Fibroblast of villous mesenchyme (primary cell): Measurements from ENCODE around the gene LSM4. TPM values are rescaled to one million over a fixed set of nuclear protein-coding genes. Genes with fewer than 3 reads are reported as not detected.
"Not testable (repeated sequence)": the region's sequence is repeated elsewhere in the genome, so short reads cannot be mapped to it uniquely, and the experiment has no call there.

Experiments used
- DNase-seq: peaks from one replicate; pipeline ENCODE4 v3.0.0-alpha.2; 2010; ENCODE audit warnings: low read depth
- H3K4me3 ChIP-seq: 2 replicates; pipeline ENCODE4 v1.5.1; 2011; ENCODE audit warnings: low read depth, mild to moderate bottlenecking, low read length
- CTCF ChIP-seq: IDR thresholded peaks from 2 replicates; pipeline ENCODE4 v1.5.1; 2012; ENCODE audit warnings: low read depth, mild to moderate bottlenecking, low read length; ENCODE audit not compliant: insufficient read depth
- total RNA-seq: library from RNA; depleted of rRNA; stranded (reverse); fragments of >200 nt; gene quantifications from 2 replicates; pipeline ENCODE4 v1.2.3, GENCODE V29; 2012

The LSM4 gene
- 131 and 143 TPM in 2 replicates for total RNA-seq

DNA sequence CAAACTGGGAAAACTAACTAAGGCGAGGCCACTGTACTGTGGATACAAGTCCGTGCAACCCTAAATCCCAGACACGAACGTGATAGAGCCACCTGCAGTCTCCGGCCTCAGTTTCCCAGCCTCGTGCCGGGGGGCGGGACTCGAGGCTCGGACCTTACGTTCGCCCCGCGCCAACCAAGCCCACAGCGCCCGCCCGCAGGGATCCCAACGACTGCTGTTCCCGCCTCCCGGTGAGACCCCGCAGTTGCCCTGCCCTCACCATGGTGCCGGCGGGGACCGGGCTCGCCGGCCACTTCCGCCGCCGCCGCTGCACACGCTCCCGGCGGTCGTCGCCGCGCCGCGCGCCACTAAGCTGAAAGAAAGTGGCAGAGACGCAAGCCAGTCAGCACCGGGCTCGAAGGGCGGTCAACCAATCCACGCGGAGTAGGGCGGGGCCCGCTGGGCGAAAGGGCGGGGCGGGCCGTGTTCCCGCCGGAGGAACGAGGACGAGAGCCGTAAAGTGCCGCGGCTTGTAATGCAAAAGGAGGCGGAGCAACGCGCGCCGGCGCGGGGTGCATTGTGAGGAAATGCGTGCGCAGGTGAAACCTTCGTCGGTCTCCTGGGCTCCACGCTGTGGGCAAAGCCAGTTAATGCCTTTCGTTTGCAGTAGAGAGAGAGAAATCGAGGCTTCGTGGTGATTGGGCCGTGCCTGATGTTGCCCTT, at the start of gene LSM4:
Gene LSM4, minus strand, starts transcription at position 318 of the 702 bp plus-strand sequence. Its CDS starts 56 bp downstream, at position 262.
- TF ChIP-seq CTCF = peak; percentile 10
- H3K4me3 ChIP-seq = peak within 1 kb of the TSS; percentile 73
- DNase-seq = peak; percentile 97

- no peak for DNase-seq
- TF ChIP-seq CTCF = no peak
- H3K4me3 ChIP-seq = no peak overlapping the region
These were observed 45.8 kb upstream of the LSM4 start for GRCh38 chr19:18368504-18369222.

GRCh38 chr19:18366021-18366435, 43.2 kb upstream of the LSM4 start:
- no peak for DNase-seq
- H3K4me3 ChIP-seq = no peak overlapping the region
- no peak for TF ChIP-seq CTCF

- TF ChIP-seq CTCF = no peak
- peak; percentile 100 for DNase-seq
- H3K4me3 ChIP-seq = no peak overlapping the region
These were observed 42.1 kb upstream of the LSM4 start for GRCh38 chr19:18364826-18365528.

DNA sequence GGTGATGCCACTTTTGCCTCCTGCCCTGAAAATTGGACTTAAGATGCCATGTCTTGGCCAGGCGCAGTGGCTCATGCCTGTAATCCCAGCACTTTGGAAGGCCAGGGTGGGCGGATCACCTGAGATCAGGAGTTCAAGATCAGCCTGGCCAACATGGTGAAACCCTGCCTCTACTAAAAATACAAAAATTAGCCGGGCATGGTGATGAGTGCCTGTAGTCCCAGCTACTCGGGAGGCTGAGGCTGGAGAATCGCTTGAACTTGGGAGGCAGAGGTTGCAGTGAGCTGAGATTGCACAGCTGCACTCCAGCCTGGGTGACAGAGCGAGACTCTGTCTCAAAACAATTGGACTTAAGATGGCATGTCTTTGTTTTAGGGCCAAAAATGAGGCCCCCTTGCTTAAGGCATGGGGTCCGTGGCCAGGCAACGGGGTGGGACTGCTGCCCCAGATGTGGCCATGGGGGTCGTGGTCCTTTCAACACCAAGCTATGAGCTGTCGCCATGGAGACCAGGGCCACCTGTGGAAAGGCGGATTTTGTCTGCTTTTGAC, 41.5 kb upstream of the LSM4 start:
- H3K4me3 ChIP-seq = not testable (repeated sequence)
- peak; percentile 62 for DNase-seq

DNA sequence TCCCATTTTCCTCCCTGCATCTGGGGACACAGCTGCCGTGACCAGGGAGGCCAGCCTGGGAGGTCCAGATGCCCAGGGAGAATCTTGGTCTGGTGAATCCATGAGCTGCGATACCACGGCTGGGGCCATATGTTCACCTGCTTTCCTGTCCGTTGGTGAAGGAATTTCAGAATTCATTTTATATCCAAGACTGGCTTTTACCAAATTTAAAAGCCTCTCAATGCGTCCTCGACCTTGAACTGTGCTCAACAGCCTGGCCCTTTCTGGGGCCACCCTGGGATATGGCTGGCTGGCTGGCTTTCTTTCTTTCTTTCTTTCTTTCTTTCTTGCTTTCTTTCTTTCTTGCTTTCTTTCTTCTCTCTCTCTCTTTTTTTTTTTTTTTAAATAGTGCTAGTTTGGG, 40.9 kb upstream of the LSM4 start:
- no peak for DNase-seq
- H3K4me3 ChIP-seq = no peak overlapping the region
- no peak for TF ChIP-seq CTCF
